ENCODE results near the gene PCNA. TPM values are rescaled to one million over a fixed set of nuclear protein-coding genes. Genes with fewer than 3 reads are reported as not detected.

The PCNA gene
- total and polyA plus RNA-seq, 9 of the 15 experiments (the other 6 are each of a cell fraction or from before 2014, with no cell fraction given): 213 to 390 (median 291) TPM

GRCh38 chr20:5164645-5165625 is 45.2 kb upstream of the PCNA start:
- Histone ChIP-seq H3K27ac (ENCODE audit: extremely low read depth, low read depth, low read length) (no peak overlapping the region), H3K79me2 (ENCODE audit: control insufficient read depth, insufficient read depth, low read length) (peaks cover 14% of the 10 kb centered on the region), H2AFZ (ENCODE audit: low read depth, low read length) (no peak overlapping the region), H3K36me3 (ENCODE audit: control insufficient read depth, insufficient read depth, low read length) (no peaks in the 10 kb centered on the region), H3K9me3 (replicated peaks; ENCODE audit: control insufficient read depth, insufficient read depth, low read depth, low read length) (no peaks in the 10 kb centered on the region), H3K4me1 (replicated peaks in 1 of 2; ENCODE audit: control insufficient read depth in 2 of 2, insufficient read depth in 2 of 2, low read length in 2 of 2) (peaks cover 0 to 2% of the 10 kb centered on the region in 2 experiments; a peak in 3 of 5 replicates), H3K27me3 (ENCODE audit: control insufficient read depth in 2 of 2, insufficient read depth in 2 of 2, low read length in 2 of 2) (no peaks in the 10 kb centered on the region), H3K9me1 (ENCODE audit: control insufficient read depth, insufficient read depth, low read length) (no peaks in the 10 kb centered on the region), H4K20me1 (replicated peaks; ENCODE audit: control insufficient read depth, insufficient read depth, low read length) (peaks cover 11% of the 10 kb centered on the region), H3K4me3 (no peak overlapping the region), H3K9ac (ENCODE audit: insufficient read depth in 1 of 2, low read depth in 2 of 2, low read length in 2 of 2) (no peak overlapping the region), H3K4me2 (ENCODE audit: insufficient read depth, low read length) (no peak overlapping the region)
- no TSS peak for BruUV-seq (replicated peaks)
- ATAC-seq (no peak), FAIRE-seq (no peak), DNase-seq (ENCODE audit: extremely low read depth in 1 of 4, low spot score in 3 of 4) (no peak)
- intact Hi-C loops (cut with micrococcal nuclease) (no loop called here), in situ Hi-C loops (cut with MboI) (no loop called here)
- 63% methylated on average over 10 of the region's 13 CpGs for WGBS (ENCODE audit: insufficient coverage, low coverage, missing lambda C conversion rate)
- ChIA-PET CTCF (ENCODE audit: low intra/inter-chr PET ratio) (no interaction called here), POLR2A (interaction anchor here (1.0 kb wide), 1 partner anchor 9 kb away, joined by 3 read pairs; no protein-coding TSS in a partner anchor)
- TF ChIP-seq FUS (optimal IDR thresholded peaks at IDR 0.05; ENCODE audit: low read depth, low read length): no peak
- TF ChIP-seq BRD4 (IDR thresholded peaks at IDR 0.05): no peak
- TF ChIP-seq LEF1 (IDR thresholded peaks at IDR 0.05): no peak
- TF ChIP-seq E2F3 (CRISPR knock-in tag; IDR thresholded peaks at IDR 0.05): no peak
- TF ChIP-seq ZKSCAN8 (CRISPR knock-in tag; IDR thresholded peaks at IDR 0.05): no peak
- no peak for TF ChIP-seq TARDBP (IDR thresholded peaks at IDR 0.05)
- no peak for TF ChIP-seq ZFX (CRISPR knock-in tag; IDR thresholded peaks at IDR 0.05)
- TF ChIP-seq SRF (CRISPR knock-in tag; IDR thresholded peaks at IDR 0.05): no peak
- TF ChIP-seq MYBL2 (IDR thresholded peaks at IDR 0.05; ENCODE audit: low read depth): no peak
- TF ChIP-seq MYBL2 (CRISPR knock-in tag; IDR thresholded peaks at IDR 0.05; ENCODE audit: borderline replicate concordance): no peak
- TF ChIP-seq HNRNPUL1 (IDR thresholded peaks at IDR 0.05; ENCODE audit: low read length): no peak
- no peak for TF ChIP-seq BRF1 (IDR thresholded peaks at IDR 0.05; ENCODE audit: borderline replicate concordance, extremely low read depth, insufficient read length)
- no peak for TF ChIP-seq PML (IDR thresholded peaks at IDR 0.05; ENCODE audit: low read length)
- no peak for TF ChIP-seq STAG1 (CRISPR knock-in tag; IDR thresholded peaks at IDR 0.05; ENCODE audit: borderline replicate concordance)
- TF ChIP-seq ZNF280B (CRISPR knock-in tag; IDR thresholded peaks at IDR 0.05): no peak
- no peak for TF ChIP-seq ELF2 (CRISPR knock-in tag; IDR thresholded peaks at IDR 0.05)
- no peak for TF ChIP-seq FOXO4 (CRISPR knock-in tag; IDR thresholded peaks at IDR 0.05)
- TF ChIP-seq NFATC3 (IDR thresholded peaks at IDR 0.05): no peak
- TF ChIP-seq ZNF561 (CRISPR knock-in tag; conservative IDR thresholded peaks at IDR 0.05): no peak
- no peak for TF ChIP-seq ASH1L (IDR thresholded peaks at IDR 0.05; ENCODE audit: borderline replicate concordance, low read depth, partially characterized antibody)
- no peak for TF ChIP-seq CBFB (CRISPR knock-in tag; IDR thresholded peaks at IDR 0.05)

All from K562 (cell line).